PC-3 (cell line): ENCODE data around the gene PIGU. TPM values are rescaled to one million over a fixed set of nuclear protein-coding genes. Genes with fewer than 3 reads are reported as not detected.

Source experiments
- ATAC-seq: fragments of 200-7000 bp; cut with Tn5 transposase; 2 replicates; pipeline ENCODE4 v1.9.1; 2020; ENCODE audit warnings: mild to moderate bottlenecking, moderate library complexity
- BruUV-seq: library from RNA; stranded (reverse); fragments of 400-500 nt; replicated peaks from 2 replicates; lab custom pipeline; 2021; lab: Mats Ljungman, UMichigan
- CTCF ChIA-PET: fragments of 300-600 bp; sonication (Branson Sonifier 250); formaldehyde crosslinking; loops from one replicate; lab custom pipeline; 2022; ENCODE audit warnings: antibody characterized with exemption; lab: Charles Lee
- POLR2A ChIA-PET: fragments of 300-600 bp; sonication (Branson Sonifier 250); formaldehyde crosslinking; loops from one replicate; lab custom pipeline; 2022; ENCODE audit warnings: antibody characterized with exemption; ENCODE audit not compliant: unreplicated experiment; lab: Charles Lee
- DNase-seq: peaks from one replicate; pipeline ENCODE4 v3.0.0-alpha.2; 2015
- H2AFZ ChIP-seq: fragments of 300-600 bp; sonication (generic); 2 replicates; pipeline ENCODE4 v1.6.0; 2016; ENCODE audit warnings: antibody characterized with exemption, low read length
- H3F3A ChIP-seq: fragments of 300-600 bp; sonication (generic); one replicate; pipeline ENCODE4 v1.6.0; 2017; ENCODE audit warnings: antibody characterized with exemption, low read length, control low read depth, mild to moderate bottlenecking; ENCODE audit not compliant: unreplicated experiment
- H3K27ac ChIP-seq: fragments of 300-600 bp; sonication (generic); 2 replicates; pipeline ENCODE4 v1.5.1; 2016; ENCODE audit warnings: mild to moderate bottlenecking, low read length
- H3K27me3 ChIP-seq: fragments of 300-600 bp; sonication (generic); 2 replicates; pipeline ENCODE4 v1.6.1; 2016; ENCODE audit warnings: low read length, mixed read lengths
- H3K36me3 ChIP-seq: fragments of 300-600 bp; sonication (generic); 2 replicates; pipeline ENCODE4 v1.6.1; 2016; ENCODE audit warnings: low read depth, mixed run types, low read length, mixed read lengths
- H3K4me1 ChIP-seq: fragments of 300-600 bp; sonication (generic); 2 replicates; pipeline ENCODE4 v1.5.1; 2016; ENCODE audit warnings: low read length; ENCODE audit not compliant: insufficient read depth
- H3K4me2 ChIP-seq: fragments of 300-600 bp; sonication (generic); 2 replicates; pipeline ENCODE4 v1.6.0; 2016; ENCODE audit warnings: low read length
- H3K4me3 ChIP-seq: fragments of 300-600 bp; sonication (generic); 2 replicates; pipeline ENCODE4 v1.5.1; 2016; ENCODE audit warnings: mild to moderate bottlenecking, low read length, mixed read lengths
- H3K79me2 ChIP-seq: fragments of 300-600 bp; sonication (generic); 2 replicates; pipeline ENCODE4 v1.6.1; 2017; ENCODE audit warnings: low read length, mixed read lengths
- H3K9ac ChIP-seq: fragments of 300-600 bp; sonication (generic); 2 replicates; pipeline ENCODE4 v1.6.0; 2016; ENCODE audit warnings: mild to moderate bottlenecking, low read length
- H3K9me2 ChIP-seq: fragments of 300-600 bp; sonication (generic); replicated peaks from 2 replicates; pipeline ENCODE4 v1.6.1; 2016; ENCODE audit warnings: mixed run types, low read length, mixed read lengths
- H3K9me3 ChIP-seq: fragments of 300-600 bp; sonication (generic); 2 replicates; pipeline ENCODE4 v1.6.1; 2016; ENCODE audit warnings: low read length, mixed read lengths
- H4K20me1 ChIP-seq: fragments of 300-600 bp; sonication (generic); 2 replicates; pipeline ENCODE4 v1.6.1; 2016; ENCODE audit warnings: low read length, mixed read lengths
- CTCF ChIP-seq: fragments of 300-600 bp; sonication (generic); conservative IDR thresholded peaks from 2 replicates; pipeline ENCODE4 v1.5.1; 2017; ENCODE audit warnings: antibody characterized with exemption, low read depth, mild to moderate bottlenecking, low read length
- EZH2 ChIP-seq: fragments of 300-600 bp; sonication (generic); IDR thresholded peaks from one replicate; pipeline ENCODE4 v1.6.1; 2017; ENCODE audit warnings: antibody characterized with exemption, mild to moderate bottlenecking, low read length; ENCODE audit not compliant: unreplicated experiment
- EZH2phosphoT487 ChIP-seq: fragments of 300-600 bp; sonication (generic); IDR thresholded peaks from 2 replicates; pipeline ENCODE4 v1.6.1; 2018; ENCODE audit warnings: mild to moderate bottlenecking, antibody characterized with exemption, low read length, borderline replicate concordance
- intact Hi-C: fragments of 100-400 bp; cut with micrococcal nuclease; formaldehyde crosslinking; loops from 2 replicates; pipeline ENCODE4 v1.9.0; 2023
- total RNA-seq: library from RNA; depleted of rRNA; stranded (reverse); fragments of >200 nt; gene quantifications from 2 replicates; pipeline ENCODE4 v1.2.3, GENCODE V29; 2014

PIGU gene
- total RNA-seq, 1 experiment from 2014 or later, result 24.5 TPM

- no peak for DNase-seq
- H3K4me1 ChIP-seq, result peaks cover 37% of the 10 kb centered on the region
- H3K27ac ChIP-seq, result no peak overlapping the region
- intact Hi-C loops, result no loop called here
- H3K9me2 ChIP-seq, result no peaks in the 10 kb centered on the region
- ChIA-PET CTCF (no interaction called here), POLR2A (interaction anchor here (0.6 kb wide), 1 partner anchor 122 kb away, joined by 5 read pairs; the partner anchor contains the start of gene TP53INP2)
- no peak overlapping the region for H2AFZ ChIP-seq
- H3K27me3 ChIP-seq, result no peaks in the 10 kb centered on the region
- H3K4me2 ChIP-seq, result no peak overlapping the region
- H3K4me3 ChIP-seq, result no peak overlapping the region
- H3F3A ChIP-seq, result peaks cover 6% of the 10 kb centered on the region
- no peak overlapping the region for H3K9ac ChIP-seq
- BruUV-seq, result no TSS peak
- no peaks in the 10 kb centered on the region for H4K20me1 ChIP-seq
- no peak for ATAC-seq
- H3K79me2 ChIP-seq, result no peaks in the 10 kb centered on the region
- no peaks in the 10 kb centered on the region; the same call in 1 of the 2 replicates for H3K36me3 ChIP-seq
- no peak for TF ChIP-seq EZH2phosphoT487
- no peak for TF ChIP-seq CTCF
- no peak for TF ChIP-seq EZH2
- H3K9me3 ChIP-seq, result no peaks in the 10 kb centered on the region
Observed at GRCh38 chr20:34582221-34582620, 94.7 kb downstream of the PIGU start.

- DNase-seq (peak; percentile 13), ATAC-seq (no peak)
- no peak overlapping the region for H3K4me2 ChIP-seq
- H3K27ac ChIP-seq, result no peak overlapping the region
- BruUV-seq, result no TSS peak
- intact Hi-C loops, result no loop called here
- H3K4me1 ChIP-seq, result peaks cover 37% of the 10 kb centered on the region
- no peak overlapping the region for H3K4me3 ChIP-seq
- no peak overlapping the region for H3K9ac ChIP-seq
- no peaks in the 10 kb centered on the region for H3K9me3 ChIP-seq
- POLR2A ChIA-PET, result interaction anchor here (0.6 kb wide), 1 partner anchor 123 kb away, joined by 5 read pairs; the partner anchor contains the start of gene TP53INP2
- H3K36me3 ChIP-seq, result no peaks in the 10 kb centered on the region; the same call in 1 of the 2 replicates
- H3K9me2 ChIP-seq, result no peaks in the 10 kb centered on the region
- TF ChIP-seq EZH2 (no peak), CTCF (no peak), EZH2phosphoT487 (no peak)
- peaks cover 6% of the 10 kb centered on the region for H3F3A ChIP-seq
- no peak overlapping the region for H2AFZ ChIP-seq
- no peaks in the 10 kb centered on the region for H3K79me2 ChIP-seq
- no peaks in the 10 kb centered on the region for H4K20me1 ChIP-seq
- CTCF ChIA-PET, result interaction anchor here (2.8 kb wide), 1 partner anchor 188 kb away, joined by 37 read pairs; no protein-coding TSS in a partner anchor
- H3K27me3 ChIP-seq, result no peaks in the 10 kb centered on the region
Observed at GRCh38 chr20:34581341-34582184, 95.3 kb downstream of the PIGU start.
